Measurements from ENCODE around the gene SPAG6. TPM values are rescaled to one million over a fixed set of nuclear protein-coding genes. Genes with fewer than 3 reads are reported as not detected.

Gene SPAG6
- total and polyA plus RNA-seq, 2 of the 8 experiments (the other 6 are each of a cell fraction or from before 2014, with no cell fraction given): 0.14 TPM; not detected in 1

DNA sequence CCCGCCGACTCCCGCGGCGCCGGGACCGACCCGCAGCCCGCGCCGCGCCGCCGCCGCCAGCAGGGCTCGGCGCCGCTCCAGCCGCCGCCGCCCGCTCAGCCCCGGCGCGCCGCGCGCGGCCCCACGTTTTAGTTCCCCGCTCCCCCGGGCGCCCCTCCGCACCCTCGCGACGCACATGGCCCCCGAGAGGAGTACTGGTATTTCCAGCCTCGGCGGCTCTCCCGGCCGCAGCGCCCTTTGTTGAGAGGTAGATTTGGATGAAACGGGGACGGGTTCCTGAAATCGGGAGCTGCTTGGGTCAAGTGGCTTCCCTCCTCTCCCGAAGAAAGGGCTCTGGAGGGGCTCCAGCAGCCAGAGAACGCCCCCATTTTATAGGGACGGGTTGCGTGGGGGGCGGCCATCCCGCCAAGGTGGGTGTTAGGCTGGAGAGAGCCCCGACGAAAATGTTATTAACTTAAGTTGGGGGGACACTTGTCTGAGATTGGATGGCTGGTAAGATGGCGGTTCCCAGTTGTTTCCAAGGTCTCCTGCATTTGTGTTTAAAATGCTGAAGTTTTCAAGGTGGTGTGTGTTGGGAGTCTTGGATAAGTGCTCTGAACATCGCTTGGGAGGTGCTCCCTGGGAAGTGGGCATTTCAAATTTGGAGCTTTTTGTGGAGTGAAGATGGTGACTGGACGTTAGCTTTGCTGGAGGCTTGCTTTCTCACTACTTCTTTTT lies 23.2 kb upstream of the SPAG6 start (continued):
- TF ChIP-seq TEAD4 (IDR thresholded peaks at IDR 0.05; ENCODE audit: low read depth, low read length) (no peak), SIX5 (IDR thresholded peaks at IDR 0.05; ENCODE audit: low read depth, low read length) (no peak), CEBPB (IDR thresholded peaks at IDR 0.05; ENCODE audit: low read depth, low read length) (no peak), RFX5 (IDR thresholded peaks at IDR 0.05; ENCODE audit: borderline replicate concordance, low read depth, low read length) (no peak), SUZ12 (IDR thresholded peaks at IDR 0.05; ENCODE audit: low read length) (peak; percentile 100), GABPA (IDR thresholded peaks at IDR 0.05; ENCODE audit: borderline replicate concordance, insufficient read depth, low read length) (no peak), RAD21 (IDR thresholded peaks at IDR 0.05 in 1 of 2, conservative IDR thresholded peaks at IDR 0.05 in 1 of 2; ENCODE audit: low read depth in 2 of 2, low read length in 2 of 2) (no peak), SAP30 (IDR thresholded peaks at IDR 0.05; ENCODE audit: insufficient read depth, insufficient replicate concordance, low read length) (no peak), EZH2 (IDR thresholded peaks at IDR 0.05; ENCODE audit: low read depth, low read length, severe bottlenecking) (peak; percentile 100), POLR2AphosphoS5 (IDR thresholded peaks at IDR 0.05; ENCODE audit: low read depth, low read length) (no peak), RNF2 (IDR thresholded peaks at IDR 0.05; ENCODE audit: borderline replicate concordance, low read depth, low read length, missing control alignments, poor library complexity, severe bottlenecking) (peak; percentile 91), TCF12 (IDR thresholded peaks at IDR 0.05; ENCODE audit: low read depth, low read length) (no peak)

Data from H1 (cell line).